HepG2 (cell line): ENCODE data around the gene ARL8A. TPM values are rescaled to one million over a fixed set of nuclear protein-coding genes. Genes with fewer than 3 reads are reported as not detected.

Experiments used
- AGO2 ChIP-seq: fragments of 200-400 bp; formaldehyde crosslinking; optimal IDR thresholded peaks from 2 replicates; pipeline ENCODE3; 2017; ENCODE audit warnings: mild to moderate bottlenecking, low read depth, low read length, moderate library complexity
- DPF2 ChIP-seq: sonication (generic); formaldehyde crosslinking; IDR thresholded peaks from 2 replicates; pipeline ENCODE4 v1.4.0; 2020; ENCODE audit warnings: mild to moderate bottlenecking, low read depth, missing genetic modification reagents, borderline replicate concordance
- ETV5 ChIP-seq: IDR thresholded peaks from 2 replicates; pipeline ENCODE4 v1.6.1; 2018; ENCODE audit warnings: missing biosample characterization, missing genetic modification reagents, inconsistent platforms, borderline replicate concordance
- GATAD2A ChIP-seq: IDR thresholded peaks from 2 replicates; pipeline ENCODE4 v1.6.1; 2016
- KDM6A ChIP-seq: IDR thresholded peaks from 2 replicates; pipeline ENCODE4 v1.6.1; 2016; ENCODE audit warnings: low read depth
- MAZ ChIP-seq, 2 experiments: sonication (generic) in 1 of 2; formaldehyde crosslinking in 1 of 2; IDR thresholded peaks; 2 replicates each; pipeline versions ENCODE4 v1.5.0 to v1.6.1; 2012 to 2020; ENCODE audit warnings: low read depth in 2 of 2, mild to moderate bottlenecking in 2 of 2, borderline replicate concordance in 1 of 2, improper control_type of control experiment in 1 of 2, low read length in 1 of 2, missing genetic modification reagents in 1 of 2, moderate library complexity in 1 of 2
- MEIS2 ChIP-seq: sonication (generic); formaldehyde crosslinking; IDR thresholded peaks from 2 replicates; pipeline ENCODE4 v1.9.0; 2021; ENCODE audit warnings: mild to moderate bottlenecking, missing genetic modification reagents
- NFIC ChIP-seq: IDR thresholded peaks from 2 replicates; pipeline ENCODE4 v1.6.1; 2012; ENCODE audit warnings: mild to moderate bottlenecking, low read length, inconsistent platforms
- NR2F1 ChIP-seq, 2 experiments: fragments of 450-650 bp in 1 of 2; formaldehyde crosslinking in 1 of 2; IDR thresholded peaks; 2 replicates each; pipeline versions ENCODE4 v1.5.0 to v1.6.1; 2016 to 2020; ENCODE audit warnings: mild to moderate bottlenecking in 1 of 2, missing compliant biosample characterization in 1 of 2, missing genetic modification reagents in 1 of 2, moderate library complexity in 1 of 2
- POLR2AphosphoS5 ChIP-seq: IDR thresholded peaks from 2 replicates; pipeline ENCODE4 v1.6.1; 2012; ENCODE audit warnings: low read depth, low read length
- RXRA ChIP-seq: sonication (generic); formaldehyde crosslinking; IDR thresholded peaks from 2 replicates; pipeline ENCODE4 v1.5.1; 2020; ENCODE audit warnings: missing genetic modification reagents
- SIN3A ChIP-seq: IDR thresholded peaks from 2 replicates; pipeline ENCODE4 v1.6.1; 2011; ENCODE audit warnings: low read depth, mild to moderate bottlenecking, control low read depth, low read length, borderline replicate concordance
- SMYD3 ChIP-seq: sonication (generic); formaldehyde crosslinking; IDR thresholded peaks from 2 replicates; pipeline ENCODE4 v1.8.1; 2023; ENCODE audit warnings: mild to moderate bottlenecking, missing genetic modification reagents
- SNRNP70 ChIP-seq: fragments of 200-400 bp; formaldehyde crosslinking; IDR thresholded peaks from 2 replicates; pipeline ENCODE4 v1.6.1; 2017; ENCODE audit warnings: mild to moderate bottlenecking, low read depth, low read length, moderate library complexity
- ZFP36 ChIP-seq: fragments of 150-350 bp; IDR thresholded peaks from 2 replicates; pipeline ENCODE4 v1.6.1; 2018; ENCODE audit warnings: borderline replicate concordance, low read length, low read depth; ENCODE audit not compliant: partially characterized antibody
- ZNF12 ChIP-seq: sonication (generic); formaldehyde crosslinking; IDR thresholded peaks from 2 replicates; pipeline ENCODE4 v1.5.0; 2020; ENCODE audit warnings: missing genetic modification reagents
- ZNF446 ChIP-seq: sonication (generic); formaldehyde crosslinking; IDR thresholded peaks from 2 replicates; pipeline ENCODE4 v1.5.0; 2020; ENCODE audit warnings: mild to moderate bottlenecking, missing genetic modification reagents
- polyA plus RNA-seq, 8 experiments: library from polyadenylated mRNA; depleted of rRNA in 3 of 8; stranded (reverse) in 7 of 8; unstranded in 1 of 8; fragments of >200 nt; fragmentation: Illumina TruSeq in 4 of 8; extraction: Trizol in 4 of 8; gene quantifications; 2 replicates each; pipeline versions ENCODE4 v1.2.1 to v1.2.3, GENCODE V29; 2011 to 2016; ENCODE audit warnings: low read depth in 4 of 8, missing spikeins in 1 of 8, mixed read lengths in 1 of 8; ENCODE audit not compliant: insufficient read depth in 1 of 8
- total RNA-seq, 5 experiments: library from RNA; depleted of rRNA; stranded (reverse); fragments of >200 nt; fragmentation: Illumina TruSeq; extraction: Trizol; gene quantifications; 2 replicates each; pipeline ENCODE4 v1.2.3, GENCODE V29; 2016; ENCODE audit warnings: low read depth in 1 of 5
- TF ChIP-seq, protein P1 (sequence below): IDR thresholded peaks from 2 replicates; pipeline ENCODE4 v1.6.1; 2016; ENCODE audit warnings: mild to moderate bottlenecking
- TF ChIP-seq, protein P2 (sequence below): sonication (generic); formaldehyde crosslinking; IDR thresholded peaks from 2 replicates; pipeline ENCODE4 v1.4.0; 2020; ENCODE audit warnings: mild to moderate bottlenecking, missing genetic modification reagents
- TF ChIP-seq, protein P3 (sequence below): sonication (generic); formaldehyde crosslinking; IDR thresholded peaks from 2 replicates; pipeline ENCODE4 v1.5.0; 2020; ENCODE audit warnings: missing genetic modification reagents, mild to moderate bottlenecking, borderline replicate concordance
- TF ChIP-seq, protein P4 (sequence below): sonication (generic); formaldehyde crosslinking; IDR thresholded peaks from 2 replicates; pipeline ENCODE4 v1.5.0; 2020; ENCODE audit warnings: missing genetic modification reagents
- TF ChIP-seq, protein P5 (sequence below): sonication (generic); formaldehyde crosslinking; IDR thresholded peaks from 2 replicates; pipeline ENCODE4 v1.8.0; 2022; ENCODE audit warnings: mild to moderate bottlenecking, missing genetic modification reagents, moderate library complexity

Gene ARL8A
- total and polyA plus RNA-seq, 2 of the 13 experiments (the other 11 are each of a cell fraction or from before 2014, with no cell fraction given), result 2.7 to 23.4 TPM

DNA sequence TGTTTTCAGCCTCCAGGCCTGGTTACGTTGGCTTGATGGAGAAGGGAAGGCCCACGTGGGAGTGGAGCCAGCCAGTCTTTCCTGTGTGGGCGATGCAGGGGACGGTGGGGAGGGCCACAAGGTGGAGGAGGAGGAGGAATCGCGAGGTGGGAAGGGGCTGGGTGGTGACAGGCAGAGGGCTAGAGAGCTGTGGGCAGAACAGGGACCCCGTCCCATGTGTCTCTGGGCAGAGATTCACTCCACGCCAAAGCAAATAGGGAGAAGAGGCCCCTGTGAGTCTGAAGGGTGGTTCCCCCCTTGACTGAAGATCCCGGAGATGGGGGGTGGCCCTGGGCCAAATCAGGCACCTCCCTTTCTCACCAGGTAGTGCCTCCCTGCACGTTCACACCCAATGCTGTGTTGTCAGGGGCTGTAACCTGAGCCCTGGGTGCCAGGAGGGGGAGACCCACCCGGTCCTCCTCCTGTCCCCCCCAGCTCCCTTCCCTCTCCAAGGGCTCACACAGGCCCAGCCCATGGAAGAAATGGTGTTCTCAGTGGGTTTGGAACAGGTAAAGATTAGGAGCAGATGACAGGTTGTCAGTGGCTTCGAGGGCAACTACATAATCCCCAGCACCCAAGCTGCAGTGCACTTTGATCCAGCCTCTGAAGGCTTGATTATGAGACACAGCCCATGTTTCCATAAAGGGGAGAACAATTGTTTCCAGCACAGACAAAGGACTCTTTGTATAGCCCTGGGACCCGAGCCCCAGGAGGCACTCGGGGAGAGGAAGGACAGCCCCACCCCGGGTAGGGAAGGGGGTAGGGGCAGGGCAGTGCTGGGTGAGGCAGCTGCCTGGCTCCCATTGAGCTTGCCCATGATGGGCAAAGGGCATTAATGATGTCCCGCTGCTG lies 59.5 kb downstream of the ARL8A start (continued):
- peak; percentile 52; the same call in 1 of the 2 replicates for TF ChIP-seq ZNF12 (CRISPR knock-in tag)
- no peak for TF ChIP-seq ZNF446 (CRISPR knock-in tag)
- TF ChIP-seq, protein P1, sequence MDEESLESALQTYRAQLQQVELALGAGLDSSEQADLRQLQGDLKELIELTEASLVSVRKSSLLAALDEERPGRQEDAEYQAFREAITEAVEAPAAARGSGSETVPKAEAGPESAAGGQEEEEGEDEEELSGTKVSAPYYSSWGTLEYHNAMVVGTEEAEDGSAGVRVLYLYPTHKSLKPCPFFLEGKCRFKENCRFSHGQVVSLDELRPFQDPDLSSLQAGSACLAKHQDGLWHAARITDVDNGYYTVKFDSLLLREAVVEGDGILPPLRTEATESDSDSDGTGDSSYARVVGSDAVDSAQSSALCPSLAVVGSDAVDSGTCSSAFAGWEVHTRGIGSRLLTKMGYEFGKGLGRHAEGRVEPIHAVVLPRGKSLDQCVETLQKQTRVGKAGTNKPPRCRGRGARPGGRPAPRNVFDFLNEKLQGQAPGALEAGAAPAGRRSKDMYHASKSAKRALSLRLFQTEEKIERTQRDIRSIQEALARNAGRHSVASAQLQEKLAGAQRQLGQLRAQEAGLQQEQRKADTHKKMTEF (CRISPR knock-in tag), result peak; percentile 63; the same call in 1 of the 2 replicates
- 0 out of 4 replicates have a peak, but pooled peaks of 1 of the 2 experiments have one; percentile 3 for TF ChIP-seq NR2F1 (CRISPR knock-in tag; IDR thresholded peaks at IDR 0.05)
- peak; percentile 58 for TF ChIP-seq DPF2 (CRISPR knock-in tag)
- peak; percentile 61 for TF ChIP-seq KDM6A (CRISPR knock-in tag)
- TF ChIP-seq ZFP36, result no peak
- no peak for TF ChIP-seq SMYD3 (CRISPR knock-in tag)
- peak; percentile 78; the same call in 1 of the 2 replicates for TF ChIP-seq MAZ (IDR thresholded peaks at IDR 0.05; ENCODE audit: borderline replicate concordance, low read depth, low read length)
- no peak for TF ChIP-seq MAZ (CRISPR knock-in tag; IDR thresholded peaks at IDR 0.05; ENCODE audit: low read depth)
- TF ChIP-seq, protein P2, sequence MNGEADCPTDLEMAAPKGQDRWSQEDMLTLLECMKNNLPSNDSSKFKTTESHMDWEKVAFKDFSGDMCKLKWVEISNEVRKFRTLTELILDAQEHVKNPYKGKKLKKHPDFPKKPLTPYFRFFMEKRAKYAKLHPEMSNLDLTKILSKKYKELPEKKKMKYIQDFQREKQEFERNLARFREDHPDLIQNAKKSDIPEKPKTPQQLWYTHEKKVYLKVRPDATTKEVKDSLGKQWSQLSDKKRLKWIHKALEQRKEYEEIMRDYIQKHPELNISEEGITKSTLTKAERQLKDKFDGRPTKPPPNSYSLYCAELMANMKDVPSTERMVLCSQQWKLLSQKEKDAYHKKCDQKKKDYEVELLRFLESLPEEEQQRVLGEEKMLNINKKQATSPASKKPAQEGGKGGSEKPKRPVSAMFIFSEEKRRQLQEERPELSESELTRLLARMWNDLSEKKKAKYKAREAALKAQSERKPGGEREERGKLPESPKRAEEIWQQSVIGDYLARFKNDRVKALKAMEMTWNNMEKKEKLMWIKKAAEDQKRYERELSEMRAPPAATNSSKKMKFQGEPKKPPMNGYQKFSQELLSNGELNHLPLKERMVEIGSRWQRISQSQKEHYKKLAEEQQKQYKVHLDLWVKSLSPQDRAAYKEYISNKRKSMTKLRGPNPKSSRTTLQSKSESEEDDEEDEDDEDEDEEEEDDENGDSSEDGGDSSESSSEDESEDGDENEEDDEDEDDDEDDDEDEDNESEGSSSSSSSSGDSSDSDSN (CRISPR knock-in tag), result peak; percentile 57
- TF ChIP-seq MEIS2 (CRISPR knock-in tag), result peak; percentile 94
- no peak; the same call in 1 of the 2 replicates for TF ChIP-seq NFIC
- peak; percentile 25 for TF ChIP-seq AGO2
- TF ChIP-seq ETV5 (CRISPR knock-in tag), result peak; percentile 25; the same call in 1 of the 2 replicates
- 0 out of 2 replicates have a peak, but pooled peaks have one; percentile 49 for TF ChIP-seq SIN3A
- no peak for TF ChIP-seq SNRNP70
- TF ChIP-seq, protein P3, sequence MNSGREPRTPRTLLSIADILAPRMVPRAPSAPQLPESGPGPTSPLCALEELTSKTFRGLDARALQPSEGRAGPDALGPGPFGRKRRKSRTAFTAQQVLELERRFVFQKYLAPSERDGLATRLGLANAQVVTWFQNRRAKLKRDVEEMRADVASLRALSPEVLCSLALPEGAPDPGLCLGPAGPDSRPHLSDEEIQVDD (CRISPR knock-in tag), result 0 out of 2 replicates have a peak, but pooled peaks have one; percentile 18
- TF ChIP-seq, protein P4, sequence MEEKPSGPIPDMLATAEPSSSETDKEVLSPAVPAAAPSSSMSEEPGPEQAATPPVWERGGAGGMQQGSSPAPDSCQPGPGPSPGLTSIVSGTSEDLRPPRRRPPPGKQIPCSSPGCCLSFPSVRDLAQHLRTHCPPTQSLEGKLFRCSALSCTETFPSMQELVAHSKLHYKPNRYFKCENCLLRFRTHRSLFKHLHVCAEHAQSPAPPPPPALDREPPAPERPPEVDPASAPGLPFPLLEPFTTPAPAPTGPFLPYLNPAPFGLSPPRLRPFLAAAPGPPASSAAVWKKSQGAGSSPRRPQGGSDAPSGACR, result peak; percentile 69
- peak; percentile 54; the same call in 1 of the 2 replicates for TF ChIP-seq RXRA (CRISPR knock-in tag)
- TF ChIP-seq, protein P5, sequence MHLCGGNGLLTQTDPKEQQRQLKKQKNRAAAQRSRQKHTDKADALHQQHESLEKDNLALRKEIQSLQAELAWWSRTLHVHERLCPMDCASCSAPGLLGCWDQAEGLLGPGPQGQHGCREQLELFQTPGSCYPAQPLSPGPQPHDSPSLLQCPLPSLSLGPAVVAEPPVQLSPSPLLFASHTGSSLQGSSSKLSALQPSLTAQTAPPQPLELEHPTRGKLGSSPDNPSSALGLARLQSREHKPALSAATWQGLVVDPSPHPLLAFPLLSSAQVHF (CRISPR knock-in tag), result no peak
- TF ChIP-seq GATAD2A (CRISPR knock-in tag), result peak; percentile 81
- peak; percentile 52; the same call in 1 of the 2 replicates for TF ChIP-seq POLR2AphosphoS5
